ENCODE measurements around the gene BCKDHA. TPM values are rescaled to one million over a fixed set of nuclear protein-coding genes. Genes with fewer than 3 reads are reported as not detected.

BCKDHA gene
- total RNA-seq, 1 experiment from 2014 or later = 17.7 TPM

DNA sequence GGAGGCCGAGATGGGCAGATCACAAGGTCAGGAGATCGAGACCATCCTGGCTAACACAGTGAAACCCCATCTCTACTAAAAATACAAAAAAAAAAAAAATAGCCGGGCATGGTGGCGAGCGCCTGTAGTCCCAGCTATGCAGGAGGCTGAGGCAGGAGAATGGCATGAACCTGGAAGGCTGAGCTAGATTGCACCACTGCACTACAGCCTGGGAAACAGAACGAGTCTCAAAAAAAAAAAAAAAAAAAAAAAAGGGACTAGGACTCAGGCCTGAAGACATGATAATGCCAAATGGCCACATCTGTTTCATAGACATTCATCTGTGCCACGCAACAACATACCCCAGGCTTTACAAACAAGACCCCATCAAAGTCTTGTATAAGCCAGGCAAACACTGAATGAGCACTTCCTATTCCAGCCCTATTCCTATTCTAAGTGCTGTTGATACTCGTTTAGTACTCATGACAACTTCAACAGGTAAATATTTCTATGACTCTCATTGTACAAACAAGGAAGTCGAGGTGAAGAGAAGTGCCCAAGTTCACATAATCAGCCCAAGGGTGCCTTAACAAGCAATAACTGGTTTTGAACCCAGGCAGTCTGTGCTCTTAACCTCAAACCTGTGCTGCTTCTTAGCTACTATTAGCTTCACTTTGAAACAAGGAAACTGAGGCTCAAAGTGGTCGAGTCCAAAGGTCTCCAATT lies 35.3 kb upstream of the BCKDHA start (continued):
- TF ChIP-seq, protein P1, sequence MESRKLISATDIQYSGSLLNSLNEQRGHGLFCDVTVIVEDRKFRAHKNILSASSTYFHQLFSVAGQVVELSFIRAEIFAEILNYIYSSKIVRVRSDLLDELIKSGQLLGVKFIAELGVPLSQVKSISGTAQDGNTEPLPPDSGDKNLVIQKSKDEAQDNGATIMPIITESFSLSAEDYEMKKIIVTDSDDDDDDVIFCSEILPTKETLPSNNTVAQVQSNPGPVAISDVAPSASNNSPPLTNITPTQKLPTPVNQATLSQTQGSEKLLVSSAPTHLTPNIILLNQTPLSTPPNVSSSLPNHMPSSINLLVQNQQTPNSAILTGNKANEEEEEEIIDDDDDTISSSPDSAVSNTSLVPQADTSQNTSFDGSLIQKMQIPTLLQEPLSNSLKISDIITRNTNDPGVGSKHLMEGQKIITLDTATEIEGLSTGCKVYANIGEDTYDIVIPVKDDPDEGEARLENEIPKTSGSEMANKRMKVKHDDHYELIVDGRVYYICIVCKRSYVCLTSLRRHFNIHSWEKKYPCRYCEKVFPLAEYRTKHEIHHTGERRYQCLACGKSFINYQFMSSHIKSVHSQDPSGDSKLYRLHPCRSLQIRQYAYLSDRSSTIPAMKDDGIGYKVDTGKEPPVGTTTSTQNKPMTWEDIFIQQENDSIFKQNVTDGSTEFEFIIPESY (IDR thresholded peaks at IDR 0.05; ENCODE audit: extremely low read depth, insufficient replicate concordance, low read length) = no peak
- TF ChIP-seq SP1 (IDR thresholded peaks at IDR 0.05; ENCODE audit: low read depth) (no peak), RAD21 (IDR thresholded peaks at IDR 0.05; ENCODE audit: low read depth) (no peak), POLR2AphosphoS5 (IDR thresholded peaks at IDR 0.05; ENCODE audit: low read depth, low read length) (no peak), YY1 (IDR thresholded peaks at IDR 0.05; ENCODE audit: extremely low read depth, insufficient replicate concordance, low read depth, low read length) (no peak), TCF7L2 (IDR thresholded peaks at IDR 0.05; ENCODE audit: borderline replicate concordance, extremely low read depth, insufficient read depth, insufficient read length) (no peak)

DNA sequence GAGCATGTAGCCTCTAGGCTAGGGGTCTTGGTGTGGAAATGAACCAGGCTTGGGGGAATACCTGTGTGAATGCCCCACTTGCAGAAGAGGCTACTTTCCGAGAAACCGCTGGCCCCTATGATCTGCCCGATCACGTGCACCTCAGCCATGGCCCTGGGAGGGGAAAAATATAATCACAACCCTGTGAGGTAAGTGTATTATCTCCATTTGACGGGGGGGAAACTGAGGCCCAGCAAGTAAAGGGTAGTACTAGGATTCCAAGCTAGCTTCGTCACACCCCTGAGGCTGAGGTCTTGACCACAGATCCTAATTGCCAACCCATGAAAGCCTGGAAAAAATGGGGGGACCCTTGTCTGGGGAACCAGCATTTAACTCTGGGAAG lies 34.3 kb upstream of the BCKDHA start:
- peak overlapping the region; percentile 69 to 70 for H3K4me3 ChIP-seq (replicated peaks in 1 of 2; ENCODE audit: low read depth in 1 of 2, low read length in 2 of 2)
- no peaks in the 10 kb centered on the region for H3K9me3 ChIP-seq (ENCODE audit: control insufficient read depth in 1 of 2, insufficient read depth in 1 of 2, low read depth in 1 of 2, low read length in 2 of 2)
- H3K9ac ChIP-seq (ENCODE audit: low read length) = peak overlapping the region; percentile 77
- CTCF ChIA-PET = interaction anchor here (1.1 to 3.3 kb wide), 6 partner anchors 10 to 207 kb away, joined by 3 to 54 read pairs (median 5); partner anchors contain the start of gene TGFB1
- peak overlapping the region; percentile 89 for H3K27ac ChIP-seq (ENCODE audit: low read depth, low read length)
- peaks cover 8 to 44% of the 10 kb centered on the region in 2 experiments; a peak in 3 of 4 replicates for H3K4me1 ChIP-seq (ENCODE audit: control insufficient read depth in 1 of 2, insufficient read depth in 2 of 2, low read length in 2 of 2)
- H4K20me1 ChIP-seq (ENCODE audit: insufficient read depth) = no peaks in the 10 kb centered on the region
- intact Hi-C loops (cut with micrococcal nuclease) = no loop called here
- no peak overlapping the region for H2AFZ ChIP-seq (ENCODE audit: low read depth, low read length, poor library complexity, severe bottlenecking)
- H3K4me2 ChIP-seq (ENCODE audit: low read length) = peak overlapping the region; percentile 89
- no peaks in the 10 kb centered on the region for H3K36me3 ChIP-seq (ENCODE audit: control insufficient read depth in 1 of 2, insufficient read depth in 2 of 2, low read length in 2 of 2)
- BruUV-seq (replicated peaks) = TSS peak; percentile 79
- H3K79me2 ChIP-seq (ENCODE audit: insufficient read depth, low read length) = peaks cover 12% of the 10 kb centered on the region; the same call in 1 of the 2 replicates
- no peak for DNase-seq (ENCODE audit: low read depth, low spot score)
- no peaks in the 10 kb centered on the region for H3K27me3 ChIP-seq (ENCODE audit: insufficient read depth, low read length)
- no peak for ATAC-seq
- no peaks in the 10 kb centered on the region for H3K9me2 ChIP-seq (ENCODE audit: insufficient read depth)
- RAD21 ChIA-PET (ENCODE audit: low non-redundant PET in 1 of 2, low total read pairs in 2 of 2, uncharacterized antibody in 2 of 2, unreplicated experiment in 2 of 2) = no interaction called here
- POLR2A ChIA-PET = interaction anchor here (0.9 to 2.1 kb wide), 6 partner anchors 8 to 521 kb away, joined by 3 to 13 read pairs (median 4); partner anchors contain the start of gene DMAC2
- TF ChIP-seq, protein P2, sequence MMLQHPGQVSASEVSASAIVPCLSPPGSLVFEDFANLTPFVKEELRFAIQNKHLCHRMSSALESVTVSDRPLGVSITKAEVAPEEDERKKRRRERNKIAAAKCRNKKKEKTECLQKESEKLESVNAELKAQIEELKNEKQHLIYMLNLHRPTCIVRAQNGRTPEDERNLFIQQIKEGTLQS (IDR thresholded peaks at IDR 0.05) = no peak
- TF ChIP-seq ZFX (IDR thresholded peaks at IDR 0.05) (no peak), POLR2A (IDR thresholded peaks at IDR 0.05; ENCODE audit: borderline replicate concordance, extremely low read depth, insufficient read depth, insufficient read length) (no peak), YY1 (IDR thresholded peaks at IDR 0.05; ENCODE audit: extremely low read depth, insufficient replicate concordance, low read depth, low read length) (no peak), EZH2phosphoT487 (IDR thresholded peaks at IDR 0.05; ENCODE audit: borderline replicate concordance) (no peak), SP1 (IDR thresholded peaks at IDR 0.05; ENCODE audit: low read depth) (no peak), TCF7L2 (IDR thresholded peaks at IDR 0.05; ENCODE audit: borderline replicate concordance, extremely low read depth, insufficient read depth, insufficient read length) (no peak), ZNF274 (IDR thresholded peaks at IDR 0.05; ENCODE audit: low read depth, low read length) (no peak), CEBPB (IDR thresholded peaks at IDR 0.05; ENCODE audit: low read depth) (no peak), SRF (IDR thresholded peaks at IDR 0.05; ENCODE audit: low read depth) (no peak), RAD21 (IDR thresholded peaks at IDR 0.05; ENCODE audit: low read depth) (no peak), EGR1 (IDR thresholded peaks at IDR 0.05; ENCODE audit: low read depth) (no peak)
- TF ChIP-seq, protein P1 (IDR thresholded peaks at IDR 0.05; ENCODE audit: extremely low read depth, insufficient replicate concordance, low read length) = no peak
- TF ChIP-seq, protein P3, sequence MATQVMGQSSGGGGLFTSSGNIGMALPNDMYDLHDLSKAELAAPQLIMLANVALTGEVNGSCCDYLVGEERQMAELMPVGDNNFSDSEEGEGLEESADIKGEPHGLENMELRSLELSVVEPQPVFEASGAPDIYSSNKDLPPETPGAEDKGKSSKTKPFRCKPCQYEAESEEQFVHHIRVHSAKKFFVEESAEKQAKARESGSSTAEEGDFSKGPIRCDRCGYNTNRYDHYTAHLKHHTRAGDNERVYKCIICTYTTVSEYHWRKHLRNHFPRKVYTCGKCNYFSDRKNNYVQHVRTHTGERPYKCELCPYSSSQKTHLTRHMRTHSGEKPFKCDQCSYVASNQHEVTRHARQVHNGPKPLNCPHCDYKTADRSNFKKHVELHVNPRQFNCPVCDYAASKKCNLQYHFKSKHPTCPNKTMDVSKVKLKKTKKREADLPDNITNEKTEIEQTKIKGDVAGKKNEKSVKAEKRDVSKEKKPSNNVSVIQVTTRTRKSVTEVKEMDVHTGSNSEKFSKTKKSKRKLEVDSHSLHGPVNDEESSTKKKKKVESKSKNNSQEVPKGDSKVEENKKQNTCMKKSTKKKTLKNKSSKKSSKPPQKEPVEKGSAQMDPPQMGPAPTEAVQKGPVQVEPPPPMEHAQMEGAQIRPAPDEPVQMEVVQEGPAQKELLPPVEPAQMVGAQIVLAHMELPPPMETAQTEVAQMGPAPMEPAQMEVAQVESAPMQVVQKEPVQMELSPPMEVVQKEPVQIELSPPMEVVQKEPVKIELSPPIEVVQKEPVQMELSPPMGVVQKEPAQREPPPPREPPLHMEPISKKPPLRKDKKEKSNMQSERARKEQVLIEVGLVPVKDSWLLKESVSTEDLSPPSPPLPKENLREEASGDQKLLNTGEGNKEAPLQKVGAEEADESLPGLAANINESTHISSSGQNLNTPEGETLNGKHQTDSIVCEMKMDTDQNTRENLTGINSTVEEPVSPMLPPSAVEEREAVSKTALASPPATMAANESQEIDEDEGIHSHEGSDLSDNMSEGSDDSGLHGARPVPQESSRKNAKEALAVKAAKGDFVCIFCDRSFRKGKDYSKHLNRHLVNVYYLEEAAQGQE (IDR thresholded peaks at IDR 0.05; ENCODE audit: low read depth) = no peak

All from HCT116 (cell line).